ENCODE results near the gene BRD1.
A peak's percentile ranks its signal among the peaks of the same experiment; 100 is the strongest.

Gene BRD1

GRCh38 chr22:49827853-49828598 lies at the start of gene BRD1:
TSS of gene BRD1 (minus strand) at chr22:49827873. CDS start at chr22:49824317, 3,556 bp downstream.
- TF ChIP-seq CTCF (conservative IDR thresholded peaks at IDR 0.05): no peak
- H3K27ac ChIP-seq: peak within 1 kb of the TSS; percentile 73

GRCh38 chr22:49873228-49873940 lies 45.7 kb upstream of the BRD1 start:
- no peak for TF ChIP-seq CTCF (conservative IDR thresholded peaks at IDR 0.05)
- H3K27ac ChIP-seq: no peak overlapping the region

- no peak overlapping the region for H3K27ac ChIP-seq
- TF ChIP-seq CTCF (conservative IDR thresholded peaks at IDR 0.05): no peak
Observed at GRCh38 chr22:49872347-49872746, 44.7 kb upstream of the BRD1 start.

GRCh38 chr22:49871482-49871881 lies 43.8 kb upstream of the BRD1 start:
- H3K27ac ChIP-seq: no peak overlapping the region
- no peak for TF ChIP-seq CTCF (conservative IDR thresholded peaks at IDR 0.05)

- H3K27ac ChIP-seq: no peak overlapping the region
- TF ChIP-seq CTCF (conservative IDR thresholded peaks at IDR 0.05): no peak
Observed at GRCh38 chr22:49869845-49870712, 42.4 kb upstream of the BRD1 start.

- no peak overlapping the region for H3K27ac ChIP-seq
- no peak for TF ChIP-seq CTCF (conservative IDR thresholded peaks at IDR 0.05)
Observed at GRCh38 chr22:49869086-49869830, 41.6 kb upstream of the BRD1 start.
